Hematopoietic multipotent progenitor cell treated with erythropoietin and hydrocortisone succinate and interleukin-3 and kit ligand, for 15 days (in vitro differentiated cells): ENCODE measurements around the gene ZSCAN18.

ENCODE experiments used
- DNase-seq: peaks from one replicate; pipeline ENCODE4 v3.0.0-alpha.2; 2015; ENCODE audit warnings: low spot score

ZSCAN18 gene

DNA sequence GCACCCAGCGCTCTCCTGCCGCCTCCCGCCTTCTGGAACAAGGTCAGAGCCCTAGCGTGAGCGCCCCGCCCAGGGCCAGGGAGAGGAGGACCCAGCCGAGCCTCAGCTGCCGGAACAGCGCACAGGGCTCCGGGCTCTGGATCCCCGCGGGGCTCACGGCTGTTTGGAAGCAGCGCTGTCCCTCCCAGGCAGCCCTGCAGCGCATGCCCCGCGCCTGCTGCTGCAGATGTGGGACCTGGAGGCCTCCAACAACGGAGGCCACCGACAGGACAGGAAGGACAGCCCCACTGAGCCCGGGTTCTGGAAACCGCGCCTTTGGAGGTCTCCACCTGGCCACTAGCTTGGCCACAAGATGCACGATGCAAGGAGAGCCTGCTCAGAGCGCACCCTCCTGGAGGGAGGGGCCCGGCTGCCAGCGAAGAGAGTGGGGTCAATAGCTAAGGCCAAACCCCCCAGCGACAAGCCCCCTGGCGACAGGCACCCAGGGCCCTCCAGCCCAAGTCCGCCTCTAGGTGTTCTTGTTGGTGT is 12.6 kb downstream of the ZSCAN18 start:
- no peak for DNase-seq

DNA sequence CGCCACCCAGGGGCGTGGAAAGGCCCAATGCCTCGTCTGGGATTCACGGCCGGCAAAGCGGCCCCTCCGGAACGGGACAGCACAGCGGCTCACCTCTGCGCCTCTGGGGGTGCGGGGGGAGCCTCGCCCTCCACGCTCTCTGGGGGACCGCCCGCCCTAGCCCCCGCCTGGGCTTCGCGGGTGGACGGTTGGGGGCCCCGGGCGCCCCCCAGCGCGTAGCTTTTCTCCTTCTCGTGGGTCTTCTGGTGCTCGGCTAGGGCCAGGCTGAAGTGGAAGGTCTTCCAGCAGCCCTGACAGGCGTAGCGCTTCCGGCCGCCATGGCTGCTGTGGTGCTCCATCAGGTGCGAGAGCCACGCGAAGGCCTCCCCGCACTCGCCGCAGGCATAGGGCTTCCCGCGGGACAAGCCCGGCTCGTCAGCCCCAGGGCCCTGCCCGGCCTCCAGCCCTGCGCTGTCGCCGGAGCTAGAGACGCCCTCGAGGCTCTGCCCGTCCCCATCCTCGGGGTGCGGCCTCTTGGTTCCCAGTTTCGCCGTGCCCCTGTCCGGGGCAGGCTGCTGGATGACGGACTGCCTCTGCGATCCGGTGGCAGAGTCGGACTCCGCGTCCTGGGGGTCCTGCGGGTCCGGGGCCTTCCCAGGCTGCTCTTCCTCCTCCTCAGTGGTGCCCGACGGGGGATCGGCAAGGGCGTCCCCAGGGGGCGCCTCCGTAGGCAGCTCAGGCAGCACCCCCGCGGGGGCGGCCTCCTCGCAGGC is 13.3 kb downstream of the ZSCAN18 start:
- no peak for DNase-seq

DNA sequence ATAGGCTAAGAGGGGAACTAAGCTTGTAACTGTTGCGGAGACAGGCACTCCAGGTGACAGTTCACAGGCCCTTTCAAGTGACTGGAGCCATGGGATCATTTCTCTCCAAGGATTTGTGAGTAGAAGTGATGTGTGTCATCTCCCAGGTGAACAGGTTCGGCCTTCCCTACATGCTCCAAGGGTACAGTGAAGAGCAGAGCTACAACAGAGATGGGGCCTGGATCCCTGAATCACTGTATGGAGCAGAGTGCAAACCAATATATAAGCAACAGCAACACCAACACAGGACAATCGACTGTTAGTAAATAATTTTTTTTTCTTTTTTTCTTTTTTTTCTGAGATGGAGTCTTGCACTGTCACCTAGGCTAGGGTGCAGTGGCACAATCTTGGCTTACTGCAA is 15.0 kb downstream of the ZSCAN18 start:
- DNase-seq: no peak

DNA sequence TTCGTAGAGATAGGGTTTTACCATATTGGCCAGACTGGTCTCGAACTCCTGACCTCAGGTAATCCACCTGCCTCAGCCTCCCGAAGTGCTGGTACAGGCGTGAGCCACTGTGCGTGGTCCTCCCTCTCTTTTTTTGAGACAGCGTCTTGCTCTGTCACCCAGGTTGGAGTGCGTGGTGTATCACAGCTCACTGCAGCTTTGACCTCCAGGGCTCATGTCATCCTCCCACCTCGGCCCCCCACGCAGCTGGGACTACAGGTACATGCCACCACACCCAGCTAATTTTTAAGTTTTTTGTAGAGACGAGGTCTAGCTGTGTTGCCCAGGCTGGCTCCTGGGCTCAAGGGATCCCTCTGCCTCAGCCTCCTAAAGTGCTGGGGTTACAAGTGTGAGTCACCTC is 18.2 kb downstream of the ZSCAN18 start:
- DNase-seq: no peak

DNA sequence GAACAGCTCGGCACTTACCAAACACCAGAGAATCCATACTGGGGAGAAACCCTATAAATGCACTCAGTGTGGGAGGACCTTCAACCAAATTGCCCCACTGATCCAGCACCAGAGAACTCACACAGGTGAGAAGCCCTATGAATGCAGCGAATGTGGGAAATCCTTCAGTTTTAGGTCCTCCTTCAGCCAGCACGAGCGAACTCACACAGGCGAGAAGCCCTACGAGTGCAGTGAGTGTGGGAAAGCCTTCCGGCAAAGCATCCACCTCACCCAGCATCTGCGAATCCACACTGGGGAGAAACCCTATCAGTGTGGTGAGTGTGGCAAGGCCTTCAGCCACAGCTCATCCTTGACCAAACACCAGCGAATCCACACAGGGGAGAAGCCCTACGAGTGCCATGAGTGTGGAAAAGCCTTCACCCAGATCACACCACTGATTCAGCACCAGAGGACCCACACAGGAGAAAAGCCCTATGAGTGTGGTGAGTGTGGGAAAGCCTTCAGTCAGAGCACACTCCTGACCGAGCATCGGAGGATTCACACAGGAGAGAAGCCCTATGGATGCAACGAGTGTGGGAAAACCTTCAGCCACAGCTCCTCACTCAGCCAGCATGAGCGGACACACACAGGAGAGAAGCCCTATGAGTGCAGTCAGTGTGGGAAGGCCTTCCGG is 30.7 kb downstream of the ZSCAN18 start:
- no peak for DNase-seq

DNA sequence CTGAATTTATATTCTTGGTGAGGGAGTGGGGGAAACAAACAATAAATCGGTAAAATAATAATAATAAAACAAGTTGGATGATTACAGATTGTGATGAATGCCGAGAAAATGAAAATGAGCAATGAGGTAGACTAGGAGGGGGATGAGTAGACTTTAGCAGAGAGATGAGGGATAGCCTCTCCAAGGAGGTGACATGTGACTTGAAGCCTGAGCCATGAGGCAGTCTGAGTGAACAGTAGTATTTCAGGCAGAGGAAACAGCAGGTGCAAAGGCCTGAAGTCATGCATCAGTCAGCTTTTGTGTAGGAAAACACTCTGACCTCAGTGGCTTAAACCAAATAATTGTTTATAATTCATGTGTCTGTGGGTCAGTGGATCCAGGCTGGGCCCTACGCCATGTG is 34.3 kb downstream of the ZSCAN18 start:
- no peak for DNase-seq

DNA sequence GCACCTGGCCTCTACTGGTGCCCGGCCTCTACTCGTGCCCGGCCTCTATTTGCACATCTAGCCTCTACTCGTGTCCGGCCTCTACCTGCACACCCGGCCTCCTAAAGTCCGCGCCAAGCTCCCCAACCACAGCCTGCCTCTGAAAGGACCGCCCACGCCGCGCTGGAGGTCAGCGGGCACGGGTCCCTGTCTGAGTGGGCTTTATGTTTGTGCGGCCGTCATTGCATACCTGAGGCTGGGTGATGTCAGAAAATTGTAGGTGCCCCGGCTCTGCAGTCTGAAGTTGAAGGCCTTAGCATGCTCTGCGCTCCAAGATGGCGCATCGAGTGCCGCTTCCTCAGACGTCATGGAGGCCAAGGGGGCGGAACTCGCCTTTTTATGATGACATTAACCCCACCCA is 37.8 kb downstream of the ZSCAN18 start:
- no peak for DNase-seq

DNA sequence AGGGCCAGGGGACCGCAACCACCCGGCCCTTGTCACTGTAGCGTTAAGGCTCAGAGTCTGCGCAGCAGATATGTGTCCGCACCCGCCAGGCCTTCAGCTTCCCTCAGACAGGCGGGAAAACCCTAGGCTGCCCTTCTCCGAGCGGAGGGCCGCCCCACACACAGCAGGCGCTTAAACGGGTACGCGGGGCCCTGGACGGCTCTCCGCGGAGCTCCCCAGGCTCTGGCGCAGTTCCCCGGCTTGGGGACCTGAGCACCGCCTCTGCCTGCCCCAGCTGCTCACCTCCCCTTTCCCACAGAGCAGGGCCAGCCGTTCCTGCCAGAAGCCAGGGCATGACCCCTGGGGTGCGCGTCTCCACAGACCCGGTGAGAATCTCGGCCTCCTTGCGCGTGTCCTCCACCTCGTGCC is 38.4 kb downstream of the ZSCAN18 start:
- DNase-seq: no peak

DNA sequence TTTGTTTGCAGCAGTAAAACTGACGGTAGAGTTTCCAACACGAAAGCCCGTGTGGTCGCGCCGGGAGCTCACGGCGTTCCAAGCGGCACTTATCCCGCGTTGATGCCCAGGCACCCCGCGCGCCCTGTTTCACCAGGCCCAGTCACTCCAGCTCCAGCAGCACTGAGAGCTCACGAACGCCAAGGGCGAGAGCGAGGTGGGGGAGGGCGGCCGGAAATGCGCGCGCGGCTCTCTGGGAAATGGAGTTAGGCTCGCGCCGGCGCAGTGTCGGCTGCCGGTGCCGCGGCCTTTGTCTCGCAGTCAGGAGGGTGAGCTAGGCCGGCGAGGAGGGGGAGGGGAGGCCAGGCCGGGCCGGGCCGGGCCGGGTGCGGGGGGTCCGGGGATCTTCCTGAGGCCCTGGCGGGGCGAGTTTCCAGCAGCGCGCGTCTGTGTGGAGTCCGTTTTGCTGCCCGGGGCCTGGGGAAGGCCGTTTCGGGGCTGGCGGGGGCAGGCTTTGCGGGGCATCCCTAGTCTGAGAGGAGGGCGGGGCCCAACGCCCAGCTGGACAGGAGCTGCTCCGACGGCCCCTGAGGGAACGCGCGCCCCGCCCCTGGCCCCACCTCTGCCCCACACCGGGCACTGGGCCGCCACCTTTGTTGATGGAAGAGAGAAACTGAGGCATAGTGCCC is 38.9 kb downstream of the ZSCAN18 start, which contains the start of gene ZNF135:
Gene ZNF135, plus strand, starts transcription at position 280 of the 668 bp plus-strand sequence. CDS start 721 bp downstream, outside the sequence.
- DNase-seq: no peak

DNA sequence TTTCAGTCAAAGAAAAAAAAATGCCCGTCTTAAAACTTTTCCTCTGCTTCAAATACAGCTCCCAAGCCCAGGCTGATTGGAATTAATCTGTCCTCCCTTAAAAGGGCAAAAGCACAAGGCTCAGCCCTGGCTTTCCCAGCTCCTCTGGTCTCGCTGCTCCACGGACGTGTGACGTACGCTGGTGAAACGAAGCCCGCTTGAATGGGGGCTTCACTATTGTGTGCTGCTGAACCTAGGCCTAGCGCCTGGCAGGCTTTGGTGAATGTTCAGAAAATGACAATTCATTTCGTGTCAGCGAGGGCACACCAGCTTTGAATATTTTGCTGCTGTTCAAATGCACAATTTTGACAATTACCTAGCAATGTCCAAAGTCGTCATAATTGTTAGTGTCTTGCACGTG is 39.6 kb downstream of the ZSCAN18 start:
- no peak for DNase-seq

DNA sequence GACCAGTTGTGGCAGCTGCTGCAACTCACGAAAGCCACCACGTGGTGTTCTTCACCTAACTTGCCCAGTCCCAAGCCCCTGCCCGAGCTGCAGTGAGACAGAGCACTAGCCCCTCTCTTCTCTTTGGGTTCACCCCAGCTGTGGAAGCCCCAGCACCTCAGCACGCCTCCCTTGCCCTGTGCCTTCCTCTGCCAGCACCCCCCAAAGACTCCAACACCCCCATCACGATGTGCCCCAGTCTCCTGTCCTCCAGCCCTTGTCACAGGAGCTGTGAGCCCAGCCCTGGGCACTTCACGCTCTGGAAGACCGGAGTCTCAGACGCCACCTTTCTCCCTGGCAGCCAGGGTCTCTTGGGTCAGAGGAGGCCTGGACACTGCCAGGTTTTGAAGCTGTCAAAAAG is 41.2 kb downstream of the ZSCAN18 start:
- DNase-seq: no peak

DNA sequence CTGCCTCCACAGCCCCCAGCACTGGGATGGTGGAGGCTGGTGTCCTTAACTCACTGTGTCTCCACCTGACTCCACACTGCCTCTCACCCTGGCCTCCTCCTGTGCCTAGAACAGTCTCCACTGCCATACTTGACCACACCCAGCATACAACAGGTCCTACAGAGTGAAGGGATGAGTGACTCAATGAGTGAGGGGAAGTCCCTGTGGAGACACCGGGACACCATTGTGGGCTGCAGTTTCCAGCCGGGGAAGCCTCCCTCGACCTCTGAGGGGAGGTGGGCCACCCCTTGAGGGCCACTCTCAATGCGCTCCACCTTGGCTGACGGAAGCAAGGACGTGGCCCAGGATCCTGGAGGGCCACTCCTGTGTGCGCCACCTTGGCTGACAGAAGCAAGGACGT is 41.8 kb downstream of the ZSCAN18 start:
- no peak for DNase-seq

DNA sequence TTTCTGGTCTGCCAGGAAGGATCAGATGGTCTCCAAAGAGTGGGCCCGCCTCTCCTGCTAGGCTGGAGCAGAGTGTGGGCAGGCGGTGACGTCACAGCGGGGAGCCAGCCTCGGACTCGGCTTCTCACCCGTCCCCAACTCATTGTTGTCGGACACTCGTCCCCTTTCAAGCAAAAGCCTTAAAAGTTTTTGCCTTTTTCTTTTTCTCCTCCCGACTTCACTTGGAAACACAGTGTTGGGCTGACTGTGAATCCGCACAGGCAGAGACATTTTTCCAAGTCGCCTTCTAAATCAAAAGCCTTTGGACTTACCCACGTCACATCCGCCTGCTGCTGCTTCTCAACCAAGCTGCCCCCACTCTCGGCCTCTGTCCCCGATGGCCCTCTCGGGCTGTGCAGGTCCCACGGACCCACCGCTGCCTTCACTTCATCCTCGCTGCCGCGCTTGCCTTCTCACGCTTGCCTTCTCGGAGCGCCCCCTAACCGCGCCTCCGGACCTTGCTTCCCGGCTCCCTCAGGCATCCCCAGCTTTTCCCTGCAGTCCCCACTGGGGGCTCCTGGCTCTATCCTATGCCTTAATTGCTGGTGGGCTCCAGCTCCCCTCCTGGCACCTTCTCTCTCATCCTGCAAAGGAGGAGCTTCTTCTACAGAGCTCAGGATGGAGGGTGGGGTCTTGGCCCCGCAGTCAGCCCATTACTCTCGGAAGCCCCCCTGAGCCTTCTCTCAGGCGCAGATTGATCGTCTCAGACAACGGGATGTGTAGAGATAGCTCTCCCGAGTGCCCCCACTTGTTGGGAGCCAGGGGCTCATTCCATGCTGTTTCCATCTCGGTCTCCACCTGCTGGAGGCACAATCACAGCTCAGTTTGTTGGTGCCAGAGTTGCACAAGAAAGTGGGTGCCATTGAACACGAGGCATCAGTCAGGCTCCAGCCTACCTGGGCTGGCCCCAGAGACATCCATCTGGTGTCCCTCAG is 42.8 kb downstream of the ZSCAN18 start:
- no peak for DNase-seq

DNA sequence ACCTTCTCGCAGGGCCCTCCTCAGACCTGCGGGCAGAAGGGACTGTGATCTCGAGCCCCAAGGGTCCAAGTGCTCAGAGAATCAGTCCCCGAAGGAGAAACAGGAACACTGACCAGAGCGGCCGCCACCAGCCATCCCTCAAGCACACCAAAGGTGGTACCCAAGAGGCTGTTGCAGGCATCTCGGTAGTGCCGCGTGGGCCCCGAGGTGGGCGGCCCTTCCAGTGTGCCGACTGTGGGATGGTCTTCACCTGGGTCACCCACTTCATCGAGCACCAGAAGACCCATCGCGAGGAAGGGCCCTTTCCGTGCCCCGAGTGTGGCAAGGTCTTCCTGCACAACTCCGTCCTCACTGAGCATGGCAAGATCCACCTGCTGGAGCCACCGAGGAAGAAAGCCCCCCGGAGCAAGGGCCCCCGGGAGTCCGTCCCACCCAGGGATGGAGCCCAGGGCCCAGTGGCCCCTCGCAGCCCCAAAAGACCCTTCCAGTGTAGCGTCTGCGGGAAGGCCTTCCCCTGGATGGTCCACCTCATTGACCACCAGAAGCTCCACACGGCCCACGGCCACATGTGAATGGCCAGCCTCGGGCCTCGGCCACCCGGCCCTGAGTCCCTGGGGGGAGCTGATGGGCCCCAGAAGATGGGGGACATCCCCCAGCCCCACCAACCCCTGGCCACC is 44.4 kb downstream of the ZSCAN18 start:
- no peak for DNase-seq

DNA sequence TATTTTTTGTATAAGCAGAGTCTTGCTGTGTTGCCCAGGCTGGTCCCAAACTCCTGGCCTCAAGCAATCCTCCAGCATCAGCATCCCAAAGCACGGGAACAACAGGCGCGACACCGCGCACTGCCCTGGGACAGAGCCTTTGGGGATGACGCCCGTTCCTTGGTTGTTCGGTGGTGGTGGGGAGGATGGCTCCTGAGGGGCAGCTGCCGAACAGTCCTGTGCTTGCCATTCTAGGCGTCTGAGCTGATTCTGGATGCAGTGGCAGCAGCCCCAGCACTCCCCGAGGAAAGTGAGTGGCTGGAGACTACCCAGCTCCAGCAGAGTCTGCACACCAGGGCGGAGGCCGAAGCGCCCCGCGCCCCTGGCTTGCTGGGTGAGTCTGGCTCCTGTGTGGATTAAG is 45.8 kb downstream of the ZSCAN18 start:
- no peak for DNase-seq

DNA sequence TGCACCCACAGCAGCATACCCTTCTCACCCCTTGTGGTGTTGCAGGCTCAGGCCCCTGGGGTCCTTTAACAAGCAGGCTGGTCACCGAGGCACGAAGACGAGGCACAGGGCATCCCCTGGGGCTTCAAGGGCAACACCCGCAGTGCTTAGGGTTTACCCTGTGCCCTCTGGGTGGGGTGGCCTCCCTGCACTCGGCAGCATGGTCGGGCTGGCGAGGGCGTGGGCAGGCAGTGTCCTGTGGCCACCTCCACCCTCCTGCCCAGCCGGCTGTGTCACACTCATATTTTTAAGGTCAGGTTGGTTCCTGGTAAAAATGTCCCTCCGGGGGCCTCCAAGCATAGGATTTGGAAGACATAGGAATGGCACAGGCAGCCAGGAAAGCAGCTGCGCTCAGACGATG is 50.4 kb downstream of the ZSCAN18 start:
- DNase-seq: no peak

DNA sequence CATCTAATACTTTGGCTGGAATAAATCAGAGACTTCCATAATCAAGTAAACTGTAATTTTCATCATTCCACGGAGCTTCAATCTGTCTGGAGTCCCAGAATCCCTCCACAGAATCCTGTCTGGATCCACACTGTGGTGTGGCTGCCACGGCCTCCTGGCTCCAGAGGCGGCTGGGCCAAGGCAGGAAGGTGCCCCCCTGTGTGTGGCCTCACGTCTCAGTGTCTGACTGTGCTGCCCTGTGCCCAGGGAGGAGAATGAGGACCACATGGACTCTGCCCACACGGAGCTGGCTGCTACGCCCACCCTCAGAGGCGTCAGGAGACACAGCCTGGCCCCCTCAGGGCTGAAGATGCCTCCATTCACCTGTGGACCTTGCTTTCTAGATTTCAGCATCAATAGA is 51.2 kb downstream of the ZSCAN18 start:
- no peak for DNase-seq

DNA sequence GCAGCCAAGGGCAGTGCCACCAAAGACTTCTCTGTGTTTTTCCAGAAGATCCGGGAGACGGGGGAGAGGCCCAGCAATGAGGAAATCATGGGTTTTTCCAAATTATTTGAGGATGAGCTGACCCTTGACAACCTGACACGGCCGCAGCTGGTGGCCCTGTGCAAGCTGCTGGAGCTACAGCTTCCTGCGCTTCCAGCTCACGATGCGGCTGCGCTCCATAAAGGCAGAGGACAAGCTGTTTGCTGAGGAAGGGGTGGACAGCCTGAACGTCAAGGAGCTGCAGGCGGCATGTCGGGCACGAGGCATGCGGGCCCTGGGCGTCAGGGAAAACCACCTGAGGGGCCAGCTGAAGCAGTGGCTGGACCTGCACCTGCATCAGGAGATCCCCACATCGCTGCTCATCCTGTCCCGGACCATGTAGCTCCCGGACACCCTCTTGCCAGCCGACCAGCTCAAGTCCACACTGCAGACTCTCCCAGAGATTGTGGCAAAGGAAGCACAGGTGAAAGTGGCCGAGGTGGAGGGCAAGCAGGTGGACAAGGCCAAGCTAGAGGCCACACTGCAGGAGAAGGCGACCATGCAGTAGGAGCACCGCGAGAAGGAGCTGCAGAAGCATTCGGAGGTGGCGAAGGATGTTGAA is 52.5 kb downstream of the ZSCAN18 start:
- DNase-seq: no peak

DNA sequence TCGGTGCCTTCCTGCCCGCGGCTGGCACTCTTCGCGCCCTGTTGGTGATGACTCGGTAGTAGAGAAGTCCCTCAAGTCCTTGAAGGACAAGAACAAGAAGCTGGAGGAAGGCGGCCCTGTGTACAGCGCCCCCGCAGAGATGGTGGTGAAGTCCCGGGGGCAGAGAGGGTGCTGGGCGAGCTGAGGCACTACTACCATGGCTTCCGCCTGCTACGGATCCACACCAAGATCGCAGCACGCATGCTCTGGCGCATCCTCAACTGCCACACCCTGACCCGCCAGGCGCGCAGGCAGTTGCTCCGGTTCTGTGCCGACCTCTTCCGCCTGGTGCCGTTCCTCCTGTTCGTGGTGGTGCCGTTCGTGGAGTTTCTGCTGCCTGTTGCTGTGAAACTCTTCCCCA is 53.1 kb downstream of the ZSCAN18 start:
- no peak for DNase-seq

DNA sequence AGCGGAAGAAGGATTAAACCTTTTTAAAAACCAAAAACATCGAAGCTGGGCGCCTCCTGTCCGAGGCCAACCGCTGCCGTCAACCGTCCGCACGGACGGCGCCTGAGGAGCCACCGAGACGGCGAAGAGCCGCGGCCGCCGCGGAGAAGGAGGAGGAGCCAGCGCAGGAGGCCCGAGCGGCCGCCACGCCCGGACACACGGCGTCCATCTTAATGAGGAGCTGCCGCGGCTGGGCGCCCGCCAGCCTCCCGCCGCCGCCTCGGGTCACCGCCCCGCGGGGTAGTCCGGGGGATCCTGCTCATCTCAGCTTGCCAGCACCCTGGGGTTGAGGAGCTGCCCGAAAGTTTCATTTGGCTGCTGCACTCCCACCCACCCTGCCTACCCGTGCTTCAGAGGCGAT is 53.6 kb downstream of the ZSCAN18 start:
- no peak for DNase-seq
